Stimulated activated CD4-positive, alpha-beta T cell treated with anti-CD3 and anti-CD28 coated beads, Interleukin-12 subunit alpha, Interleukin-12 subunit beta, amount 100 ng/mL, for 48 hours (primary cell): ENCODE measurements around the gene AGBL1.

Experiments used
- DNase-seq, 3 donors: peaks; one replicate each; pipeline ENCODE4 v3.0.0-alpha.2; 2020; ENCODE audit warnings: low read depth in 2 of 3, low spot score in 1 of 3

The AGBL1 gene

GRCh38 chr15:86079508-86080266 lies at the start of gene AGBL1:
TSS of gene AGBL1 (plus strand) at chr15:86079871.
- no peak for DNase-seq

- no peak for DNase-seq
Observed at GRCh38 chr15:86034904-86035303, 44.8 kb upstream of the AGBL1 start.

GRCh38 chr15:86036243-86036642 lies 43.4 kb upstream of the AGBL1 start:
- no peak for DNase-seq

- no peak for DNase-seq
Observed at GRCh38 chr15:86038491-86038890, 41.2 kb upstream of the AGBL1 start.

DNA sequence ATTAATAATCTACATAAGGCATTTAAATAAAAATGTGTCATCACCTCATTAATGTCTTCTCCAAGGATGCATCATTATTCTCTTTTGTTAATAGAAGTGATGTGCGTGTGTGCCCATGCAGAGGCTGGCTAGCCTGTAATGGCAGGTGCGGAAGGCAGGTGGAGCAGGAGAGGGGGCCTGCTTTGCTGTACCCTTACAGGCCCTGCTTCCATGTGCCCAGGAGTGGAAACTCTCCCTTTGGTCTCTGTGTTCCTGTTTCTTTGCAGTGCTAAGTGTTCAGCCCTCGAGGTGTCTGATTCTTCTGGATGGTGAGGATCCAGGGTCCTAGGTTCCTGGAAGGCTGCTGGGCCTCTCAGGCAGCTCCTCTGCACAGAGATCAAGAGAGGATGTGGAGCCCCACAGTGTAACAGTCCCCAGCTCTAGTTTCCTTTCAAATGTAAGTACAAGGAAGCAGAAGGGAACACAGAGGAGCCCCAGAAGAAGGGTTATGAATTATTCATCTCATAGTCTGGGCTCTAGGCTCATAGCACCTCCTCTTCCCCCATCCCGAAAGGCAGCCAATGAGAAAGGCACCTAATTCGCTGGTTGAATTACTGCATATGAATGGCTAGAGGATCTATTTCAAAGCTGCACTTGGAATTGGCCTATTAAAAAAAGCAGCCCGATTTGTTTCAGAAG lies 39.2 kb upstream of the AGBL1 start:
- no peak for DNase-seq

GRCh38 chr15:86041399-86041798 lies 38.3 kb upstream of the AGBL1 start:
- no peak for DNase-seq

- no peak for DNase-seq
Observed at GRCh38 chr15:86042226-86042625, 37.4 kb upstream of the AGBL1 start.

DNA sequence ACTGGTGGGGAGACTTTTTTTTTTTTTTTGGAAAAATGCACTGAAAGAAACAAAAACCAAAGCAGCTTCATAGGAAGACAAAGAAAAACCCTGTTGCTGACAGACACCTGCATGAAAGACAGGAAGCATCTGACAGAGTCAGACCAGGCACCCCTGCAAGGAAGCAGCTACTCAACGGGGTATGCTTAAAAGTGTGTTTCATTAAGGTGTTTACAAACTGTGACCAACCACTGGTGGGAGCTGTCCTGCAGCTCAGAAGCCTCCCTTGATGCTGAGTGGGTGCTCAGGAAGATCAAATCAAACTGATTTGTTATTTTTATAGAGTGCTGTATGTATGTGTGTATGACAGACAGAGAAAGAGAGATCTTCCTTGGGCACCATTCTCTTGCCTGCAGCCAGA lies 34.7 kb upstream of the AGBL1 start:
- no peak for DNase-seq

GRCh38 chr15:86054338-86054737 lies 25.3 kb upstream of the AGBL1 start:
- no peak for DNase-seq

DNA sequence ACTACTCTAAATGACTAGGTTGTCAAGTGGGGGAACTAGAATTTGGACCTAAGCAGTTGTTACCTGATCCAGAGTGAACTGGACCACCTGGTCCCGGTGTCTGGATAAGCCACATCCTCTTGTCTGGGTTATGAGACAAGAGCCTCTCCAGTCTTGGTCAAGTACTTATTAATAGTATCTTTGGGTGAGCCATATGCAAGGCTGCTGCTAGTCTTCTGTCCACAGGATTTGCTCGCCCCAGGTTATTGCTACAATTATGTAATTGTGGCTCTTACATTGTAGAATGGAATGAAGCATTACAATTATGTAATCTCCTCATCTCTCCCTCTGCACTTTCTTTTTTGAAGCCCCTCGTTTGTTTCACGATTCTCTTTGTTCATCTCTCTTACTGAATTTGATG lies 24.0 kb upstream of the AGBL1 start:
- DNase-seq = no peak

DNA sequence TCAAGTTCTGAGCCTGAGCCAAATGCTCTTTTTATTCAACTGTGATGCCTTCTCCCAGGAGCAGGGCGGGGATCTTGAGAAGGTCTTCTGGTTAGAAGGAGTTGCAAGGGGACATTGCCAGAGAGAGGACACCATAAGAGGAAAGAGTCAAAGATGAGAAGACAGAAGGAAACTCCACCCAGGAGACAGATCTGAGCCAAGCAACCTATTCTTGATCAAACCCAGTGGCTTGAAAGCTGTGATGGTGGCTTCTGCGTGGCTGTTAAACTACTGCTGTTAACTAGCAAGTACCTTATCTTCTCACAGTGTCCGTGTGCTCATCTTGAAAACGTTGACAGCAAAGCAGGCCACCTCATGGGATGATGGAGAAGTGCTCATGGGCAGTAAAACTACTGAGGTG lies 19.8 kb upstream of the AGBL1 start:
- DNase-seq = no peak

- no peak for DNase-seq
Observed at GRCh38 chr15:86060674-86061073, 19.0 kb upstream of the AGBL1 start.

- DNase-seq = no peak
Observed at GRCh38 chr15:86061581-86061980, 18.1 kb upstream of the AGBL1 start.

- no peak for DNase-seq
Observed at GRCh38 chr15:86062646-86063243, 16.9 kb upstream of the AGBL1 start.

DNA sequence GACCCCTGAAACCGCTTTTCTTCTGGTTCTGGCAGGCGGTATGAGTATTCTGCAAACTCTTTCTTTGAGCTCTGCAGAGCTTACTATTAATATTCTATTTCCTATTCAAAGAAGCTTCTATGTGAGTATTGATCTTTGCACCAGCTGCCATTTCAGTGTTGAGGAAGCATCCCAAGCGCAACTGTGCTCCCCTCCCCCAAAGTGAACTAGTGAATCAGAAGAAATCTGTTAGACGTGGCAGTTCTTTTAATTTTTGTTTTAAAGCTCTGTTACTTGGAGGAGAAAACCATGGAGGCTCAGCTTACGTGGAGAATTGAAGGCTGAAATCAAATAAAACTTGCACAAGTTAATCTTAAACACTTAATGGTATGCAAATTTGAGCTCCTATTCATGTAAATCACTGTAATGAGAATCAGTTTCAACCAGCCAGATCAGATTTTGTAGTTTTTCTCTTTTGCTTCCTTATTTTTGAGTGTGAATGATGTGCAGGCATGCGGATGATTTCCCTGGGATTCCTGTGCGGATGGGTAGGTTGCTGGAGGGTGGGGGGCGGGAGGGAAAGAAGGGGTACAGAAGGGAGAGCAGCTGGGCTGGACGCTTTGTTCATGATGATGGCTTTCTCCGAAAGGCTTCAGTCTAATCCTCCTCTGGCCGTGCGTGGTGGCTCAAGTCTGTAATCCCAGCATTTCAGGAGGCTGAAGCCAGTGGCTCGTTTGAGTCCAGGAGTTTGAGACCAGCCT lies 16.1 kb upstream of the AGBL1 start:
- no peak for DNase-seq

GRCh38 chr15:86064326-86064725 lies 15.3 kb upstream of the AGBL1 start:
- no peak for DNase-seq

GRCh38 chr15:86066174-86066834 lies 13.4 kb upstream of the AGBL1 start:
- DNase-seq = no peak

DNA sequence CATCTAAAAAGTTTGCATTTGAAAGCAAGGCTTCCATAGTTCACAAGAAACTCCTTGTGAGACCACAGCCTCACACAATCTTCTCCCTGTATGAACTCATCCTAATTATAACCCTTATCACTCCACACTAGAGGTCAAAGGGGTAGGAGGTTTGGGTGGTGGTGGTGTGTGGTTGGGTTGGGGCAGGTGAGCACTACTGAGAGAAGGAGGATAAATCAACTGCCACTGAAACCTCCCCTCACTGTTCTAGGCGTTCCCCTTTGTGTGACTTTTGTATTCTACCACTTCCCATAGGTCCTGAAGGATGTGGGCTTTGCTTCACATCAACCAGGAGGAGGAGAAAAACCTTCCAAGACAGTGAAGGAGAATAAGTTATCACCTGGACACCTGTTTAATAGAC lies 6.4 kb upstream of the AGBL1 start:
- no peak for DNase-seq

DNA sequence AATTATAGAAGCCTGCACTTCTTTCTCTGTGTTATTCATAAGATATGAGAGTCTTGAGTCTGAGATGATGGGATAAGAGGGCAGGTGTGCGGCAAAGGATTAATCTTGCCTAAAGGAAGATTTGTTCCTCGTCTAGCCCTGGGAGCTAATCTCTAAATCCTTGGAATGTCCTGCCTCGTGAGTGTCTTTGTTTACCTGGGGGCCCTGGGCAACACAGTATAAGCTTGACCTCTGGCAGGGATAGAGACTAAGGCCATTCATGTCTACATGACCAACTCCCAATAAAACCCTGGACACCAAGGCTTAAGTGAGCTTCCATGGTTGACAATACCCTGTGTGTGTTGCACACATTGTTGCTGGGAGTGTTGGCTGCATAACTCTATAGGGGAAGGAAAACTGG lies 3.2 kb upstream of the AGBL1 start:
- DNase-seq = no peak

- no peak for DNase-seq
Observed at GRCh38 chr15:86077070-86077469, 2.6 kb upstream of the AGBL1 start.

DNA sequence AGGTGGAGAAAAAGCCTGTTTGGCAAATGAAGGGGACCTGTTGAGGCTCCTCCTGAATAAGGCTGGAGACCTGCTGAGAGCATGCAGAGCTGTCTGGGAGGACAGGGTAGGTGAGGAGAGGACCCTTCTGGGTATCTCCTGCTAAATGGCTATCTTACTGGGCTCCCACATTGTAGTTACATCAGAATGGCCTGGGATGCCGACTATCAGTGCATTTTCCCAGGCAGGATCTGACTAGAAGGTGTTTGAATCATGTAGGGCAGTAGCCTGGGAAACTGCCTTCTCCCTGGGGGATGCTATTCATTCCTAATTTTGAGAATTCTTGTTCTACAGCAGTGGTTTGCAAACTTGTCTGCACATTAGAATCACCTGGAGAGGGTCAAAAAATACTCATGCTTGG lies 631 bp downstream of the AGBL1 start:
- no peak for DNase-seq
